Measurements from ENCODE around the gene COMMD1. TPM values are rescaled to one million over a fixed set of nuclear protein-coding genes. Genes with fewer than 3 reads are reported as not detected.
A peak's percentile ranks its signal among the peaks of the same experiment; 100 is the strongest.

COMMD1 gene
- total RNA-seq, 1 experiment from 2014 or later: 24.7 TPM

DNA sequence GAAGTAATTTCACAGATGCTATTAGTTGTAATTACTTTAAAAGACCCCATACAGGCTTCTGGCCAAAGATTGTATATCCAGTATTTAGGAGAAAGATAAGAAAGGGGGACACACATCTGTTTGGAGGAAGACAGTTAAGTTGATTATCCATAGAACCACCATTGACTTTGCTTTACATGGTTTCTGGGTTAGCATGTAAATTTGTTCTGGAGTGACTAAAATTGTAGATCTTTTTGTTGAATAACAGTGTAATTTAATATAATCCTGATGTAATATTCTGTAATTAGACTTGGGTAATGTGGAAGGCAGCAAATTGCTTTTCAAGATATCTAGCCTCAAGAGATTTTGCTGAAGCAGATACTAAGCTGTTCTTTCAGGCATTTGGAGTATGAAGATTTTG is 17.2 kb downstream of the COMMD1 start (continued):
- TF ChIP-seq MYBL2 (CRISPR knock-in tag; IDR thresholded peaks at IDR 0.05): no peak
- no peak for TF ChIP-seq KAT7 (CRISPR knock-in tag; IDR thresholded peaks at IDR 0.05; ENCODE audit: borderline replicate concordance)
- TF ChIP-seq, protein P1, sequence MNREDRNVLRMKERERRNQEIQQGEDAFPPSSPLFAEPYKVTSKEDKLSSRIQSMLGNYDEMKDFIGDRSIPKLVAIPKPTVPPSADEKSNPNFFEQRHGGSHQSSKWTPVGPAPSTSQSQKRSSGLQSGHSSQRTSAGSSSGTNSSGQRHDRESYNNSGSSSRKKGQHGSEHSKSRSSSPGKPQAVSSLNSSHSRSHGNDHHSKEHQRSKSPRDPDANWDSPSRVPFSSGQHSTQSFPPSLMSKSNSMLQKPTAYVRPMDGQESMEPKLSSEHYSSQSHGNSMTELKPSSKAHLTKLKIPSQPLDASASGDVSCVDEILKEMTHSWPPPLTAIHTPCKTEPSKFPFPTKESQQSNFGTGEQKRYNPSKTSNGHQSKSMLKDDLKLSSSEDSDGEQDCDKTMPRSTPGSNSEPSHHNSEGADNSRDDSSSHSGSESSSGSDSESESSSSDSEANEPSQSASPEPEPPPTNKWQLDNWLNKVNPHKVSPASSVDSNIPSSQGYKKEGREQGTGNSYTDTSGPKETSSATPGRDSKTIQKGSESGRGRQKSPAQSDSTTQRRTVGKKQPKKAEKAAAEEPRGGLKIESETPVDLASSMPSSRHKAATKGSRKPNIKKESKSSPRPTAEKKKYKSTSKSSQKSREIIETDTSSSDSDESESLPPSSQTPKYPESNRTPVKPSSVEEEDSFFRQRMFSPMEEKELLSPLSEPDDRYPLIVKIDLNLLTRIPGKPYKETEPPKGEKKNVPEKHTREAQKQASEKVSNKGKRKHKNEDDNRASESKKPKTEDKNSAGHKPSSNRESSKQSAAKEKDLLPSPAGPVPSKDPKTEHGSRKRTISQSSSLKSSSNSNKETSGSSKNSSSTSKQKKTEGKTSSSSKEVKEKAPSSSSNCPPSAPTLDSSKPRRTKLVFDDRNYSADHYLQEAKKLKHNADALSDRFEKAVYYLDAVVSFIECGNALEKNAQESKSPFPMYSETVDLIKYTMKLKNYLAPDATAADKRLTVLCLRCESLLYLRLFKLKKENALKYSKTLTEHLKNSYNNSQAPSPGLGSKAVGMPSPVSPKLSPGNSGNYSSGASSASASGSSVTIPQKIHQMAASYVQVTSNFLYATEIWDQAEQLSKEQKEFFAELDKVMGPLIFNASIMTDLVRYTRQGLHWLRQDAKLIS (CRISPR knock-in tag; IDR thresholded peaks at IDR 0.05; ENCODE audit: borderline replicate concordance): no peak
- TF ChIP-seq, protein P2, sequence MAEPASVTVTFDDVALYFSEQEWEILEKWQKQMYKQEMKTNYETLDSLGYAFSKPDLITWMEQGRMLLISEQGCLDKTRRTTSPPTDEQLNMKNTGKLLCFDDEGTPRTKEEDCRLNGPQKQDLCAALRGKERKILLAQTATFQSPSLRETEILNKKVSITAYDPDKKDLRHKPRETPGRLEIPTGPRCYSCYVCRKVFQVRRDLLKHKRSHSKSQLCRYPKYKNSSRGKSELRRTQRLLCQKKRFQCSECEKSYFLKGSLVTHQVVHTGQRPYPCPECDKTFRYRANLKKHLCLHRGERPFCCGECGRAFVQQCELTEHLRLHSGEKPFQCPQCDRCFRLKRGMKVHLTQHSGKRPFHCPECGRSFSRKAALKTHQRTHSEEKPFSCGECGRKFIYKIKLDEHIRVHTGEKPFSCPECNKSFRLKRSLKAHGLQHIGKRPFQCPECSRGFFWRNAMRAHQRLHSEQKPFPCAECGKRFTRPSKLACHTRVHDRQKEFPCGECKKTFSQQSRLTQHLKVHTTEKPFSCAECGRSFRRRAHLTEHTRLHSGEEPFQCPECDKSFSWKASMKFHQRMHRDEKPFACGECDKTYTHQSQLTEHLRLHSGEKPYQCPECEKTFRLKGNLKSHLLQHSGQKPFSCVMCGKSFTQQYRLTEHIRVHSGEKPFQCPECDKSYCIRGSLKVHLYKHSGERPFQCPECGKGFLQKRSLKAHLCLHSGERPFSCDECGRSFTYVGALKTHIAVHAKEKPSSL (CRISPR knock-in tag; conservative IDR thresholded peaks at IDR 0.05): no peak
- TF ChIP-seq, protein P3, sequence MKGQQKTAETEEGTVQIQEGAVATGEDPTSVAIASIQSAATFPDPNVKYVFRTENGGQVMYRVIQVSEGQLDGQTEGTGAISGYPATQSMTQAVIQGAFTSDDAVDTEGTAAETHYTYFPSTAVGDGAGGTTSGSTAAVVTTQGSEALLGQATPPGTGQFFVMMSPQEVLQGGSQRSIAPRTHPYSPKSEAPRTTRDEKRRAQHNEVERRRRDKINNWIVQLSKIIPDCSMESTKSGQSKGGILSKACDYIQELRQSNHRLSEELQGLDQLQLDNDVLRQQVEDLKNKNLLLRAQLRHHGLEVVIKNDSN (CRISPR knock-in tag; IDR thresholded peaks at IDR 0.05): no peak
- no peak for TF ChIP-seq NFATC4 (CRISPR knock-in tag; IDR thresholded peaks at IDR 0.05)
- TF ChIP-seq GTF2I (CRISPR knock-in tag; conservative IDR thresholded peaks at IDR 0.05): no peak
- no peak for TF ChIP-seq MLX (CRISPR knock-in tag; IDR thresholded peaks at IDR 0.05)
- TF ChIP-seq MXD4 (CRISPR knock-in tag; IDR thresholded peaks at IDR 0.05; ENCODE audit: borderline replicate concordance): no peak
- no peak for TF ChIP-seq ETV6 (CRISPR knock-in tag; IDR thresholded peaks at IDR 0.05)

- POLR2A ChIA-PET: no interaction called here
- no peak overlapping the region; the same call in 1 of the 2 replicates for H3K4me3 Mint-ChIP-seq
- CTCF ChIA-PET: interaction anchor here (0.9 to 1.6 kb wide), 2 partner anchors 46 to 486 kb away, joined by 3 to 4 read pairs; no protein-coding TSS in a partner anchor
- DNase-seq (ENCODE audit: low spot score): peak; percentile 16
- H3K27ac Mint-ChIP-seq: peak overlapping the region; percentile 60
- H3K9me3 Mint-ChIP-seq: peaks cover 6% of the 10 kb centered on the region
- peaks cover 41% of the 10 kb centered on the region for H3K4me1 Mint-ChIP-seq
- TF ChIP-seq ZMAT4 (CRISPR knock-in tag; IDR thresholded peaks at IDR 0.05): no peak
- TF ChIP-seq ZNF219 (CRISPR knock-in tag; IDR thresholded peaks at IDR 0.05; ENCODE audit: borderline replicate concordance): no peak
- TF ChIP-seq, protein P4, sequence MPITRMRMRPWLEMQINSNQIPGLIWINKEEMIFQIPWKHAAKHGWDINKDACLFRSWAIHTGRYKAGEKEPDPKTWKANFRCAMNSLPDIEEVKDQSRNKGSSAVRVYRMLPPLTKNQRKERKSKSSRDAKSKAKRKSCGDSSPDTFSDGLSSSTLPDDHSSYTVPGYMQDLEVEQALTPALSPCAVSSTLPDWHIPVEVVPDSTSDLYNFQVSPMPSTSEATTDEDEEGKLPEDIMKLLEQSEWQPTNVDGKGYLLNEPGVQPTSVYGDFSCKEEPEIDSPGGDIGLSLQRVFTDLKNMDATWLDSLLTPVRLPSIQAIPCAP (CRISPR knock-in tag; IDR thresholded peaks at IDR 0.05): no peak
- TF ChIP-seq, protein P5, sequence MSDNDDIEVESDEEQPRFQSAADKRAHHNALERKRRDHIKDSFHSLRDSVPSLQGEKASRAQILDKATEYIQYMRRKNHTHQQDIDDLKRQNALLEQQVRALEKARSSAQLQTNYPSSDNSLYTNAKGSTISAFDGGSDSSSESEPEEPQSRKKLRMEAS (CRISPR knock-in tag; IDR thresholded peaks at IDR 0.05): no peak
- TF ChIP-seq SP1 (CRISPR knock-in tag; conservative IDR thresholded peaks at IDR 0.05): no peak
- TF ChIP-seq, protein P6, sequence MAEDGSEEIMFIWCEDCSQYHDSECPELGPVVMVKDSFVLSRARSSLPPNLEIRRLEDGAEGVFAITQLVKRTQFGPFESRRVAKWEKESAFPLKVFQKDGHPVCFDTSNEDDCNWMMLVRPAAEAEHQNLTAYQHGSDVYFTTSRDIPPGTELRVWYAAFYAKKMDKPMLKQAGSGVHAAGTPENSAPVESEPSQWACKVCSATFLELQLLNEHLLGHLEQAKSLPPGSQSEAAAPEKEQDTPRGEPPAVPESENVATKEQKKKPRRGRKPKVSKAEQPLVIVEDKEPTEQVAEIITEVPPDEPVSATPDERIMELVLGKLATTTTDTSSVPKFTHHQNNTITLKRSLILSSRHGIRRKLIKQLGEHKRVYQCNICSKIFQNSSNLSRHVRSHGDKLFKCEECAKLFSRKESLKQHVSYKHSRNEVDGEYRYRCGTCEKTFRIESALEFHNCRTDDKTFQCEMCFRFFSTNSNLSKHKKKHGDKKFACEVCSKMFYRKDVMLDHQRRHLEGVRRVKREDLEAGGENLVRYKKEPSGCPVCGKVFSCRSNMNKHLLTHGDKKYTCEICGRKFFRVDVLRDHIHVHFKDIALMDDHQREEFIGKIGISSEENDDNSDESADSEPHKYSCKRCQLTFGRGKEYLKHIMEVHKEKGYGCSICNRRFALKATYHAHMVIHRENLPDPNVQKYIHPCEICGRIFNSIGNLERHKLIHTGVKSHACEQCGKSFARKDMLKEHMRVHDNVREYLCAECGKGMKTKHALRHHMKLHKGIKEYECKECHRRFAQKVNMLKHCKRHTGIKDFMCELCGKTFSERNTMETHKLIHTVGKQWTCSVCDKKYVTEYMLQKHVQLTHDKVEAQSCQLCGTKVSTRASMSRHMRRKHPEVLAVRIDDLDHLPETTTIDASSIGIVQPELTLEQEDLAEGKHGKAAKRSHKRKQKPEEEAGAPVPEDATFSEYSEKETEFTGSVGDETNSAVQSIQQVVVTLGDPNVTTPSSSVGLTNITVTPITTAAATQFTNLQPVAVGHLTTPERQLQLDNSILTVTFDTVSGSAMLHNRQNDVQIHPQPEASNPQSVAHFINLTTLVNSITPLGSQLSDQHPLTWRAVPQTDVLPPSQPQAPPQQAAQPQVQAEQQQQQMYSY (CRISPR knock-in tag; IDR thresholded peaks at IDR 0.05): no peak
- no peak for TF ChIP-seq SMAD4 (CRISPR knock-in tag; IDR thresholded peaks at IDR 0.05)
- no peak for TF ChIP-seq ESRRA (CRISPR knock-in tag; IDR thresholded peaks at IDR 0.05; ENCODE audit: borderline replicate concordance)
- peaks cover 18% of the 10 kb centered on the region for H3K36me3 Mint-ChIP-seq
- no peaks in the 10 kb centered on the region for H3K27me3 Mint-ChIP-seq (ENCODE audit: low read depth)
- peak; percentile 66 for ATAC-seq
These were observed 19.6 kb downstream of the COMMD1 start for GRCh38 chr2:61924895-61925663.

Measured in WTC11 (cell line).